ENCODE measurements around the gene EBF3.

DNA sequence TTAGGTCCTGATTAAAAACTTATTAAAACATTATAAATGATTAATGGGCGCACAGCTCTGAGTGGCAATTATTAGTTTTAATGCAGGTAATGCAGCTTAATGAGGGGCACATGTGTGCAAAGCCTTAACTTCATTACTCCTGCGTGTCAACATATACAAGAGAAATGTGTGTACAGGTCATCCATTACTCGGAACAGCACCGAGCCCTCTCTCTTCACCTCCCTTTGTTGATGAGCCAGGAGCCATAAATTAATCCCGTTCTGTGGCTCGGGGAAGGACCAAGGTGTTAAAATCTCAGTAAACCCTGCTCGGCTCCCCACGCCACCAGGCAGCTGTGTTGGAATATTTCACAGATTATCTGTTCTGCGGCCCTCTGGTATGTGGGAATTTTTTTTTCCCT lies 77.8 kb downstream of the EBF3 start:
- TF ChIP-seq, protein P1, sequence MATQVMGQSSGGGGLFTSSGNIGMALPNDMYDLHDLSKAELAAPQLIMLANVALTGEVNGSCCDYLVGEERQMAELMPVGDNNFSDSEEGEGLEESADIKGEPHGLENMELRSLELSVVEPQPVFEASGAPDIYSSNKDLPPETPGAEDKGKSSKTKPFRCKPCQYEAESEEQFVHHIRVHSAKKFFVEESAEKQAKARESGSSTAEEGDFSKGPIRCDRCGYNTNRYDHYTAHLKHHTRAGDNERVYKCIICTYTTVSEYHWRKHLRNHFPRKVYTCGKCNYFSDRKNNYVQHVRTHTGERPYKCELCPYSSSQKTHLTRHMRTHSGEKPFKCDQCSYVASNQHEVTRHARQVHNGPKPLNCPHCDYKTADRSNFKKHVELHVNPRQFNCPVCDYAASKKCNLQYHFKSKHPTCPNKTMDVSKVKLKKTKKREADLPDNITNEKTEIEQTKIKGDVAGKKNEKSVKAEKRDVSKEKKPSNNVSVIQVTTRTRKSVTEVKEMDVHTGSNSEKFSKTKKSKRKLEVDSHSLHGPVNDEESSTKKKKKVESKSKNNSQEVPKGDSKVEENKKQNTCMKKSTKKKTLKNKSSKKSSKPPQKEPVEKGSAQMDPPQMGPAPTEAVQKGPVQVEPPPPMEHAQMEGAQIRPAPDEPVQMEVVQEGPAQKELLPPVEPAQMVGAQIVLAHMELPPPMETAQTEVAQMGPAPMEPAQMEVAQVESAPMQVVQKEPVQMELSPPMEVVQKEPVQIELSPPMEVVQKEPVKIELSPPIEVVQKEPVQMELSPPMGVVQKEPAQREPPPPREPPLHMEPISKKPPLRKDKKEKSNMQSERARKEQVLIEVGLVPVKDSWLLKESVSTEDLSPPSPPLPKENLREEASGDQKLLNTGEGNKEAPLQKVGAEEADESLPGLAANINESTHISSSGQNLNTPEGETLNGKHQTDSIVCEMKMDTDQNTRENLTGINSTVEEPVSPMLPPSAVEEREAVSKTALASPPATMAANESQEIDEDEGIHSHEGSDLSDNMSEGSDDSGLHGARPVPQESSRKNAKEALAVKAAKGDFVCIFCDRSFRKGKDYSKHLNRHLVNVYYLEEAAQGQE (IDR thresholded peaks at IDR 0.05; ENCODE audit: insufficient read depth in 1 of 2, low read depth in 2 of 2, low read length in 2 of 2), result no peak
- TF ChIP-seq POLR2AphosphoS5 (IDR thresholded peaks at IDR 0.05; ENCODE audit: low read depth, low read length) (no peak), SIN3A (IDR thresholded peaks at IDR 0.05; ENCODE audit: borderline replicate concordance, insufficient read depth, low read length) (no peak)

Data from PFSK-1 (cell line).